NCI-H1092 treated with DMSO at 0.1 percent for 48 hours (cell line): ENCODE measurements around the gene MAJIN.
"Not testable (repeated sequence)": the region's sequence is repeated elsewhere in the genome, so short reads cannot be mapped to it uniquely, and the experiment has no call there.

Experiments used
- DNase-seq: peaks from one replicate; lab custom pipeline; 2025; lab: John Stamatoyannopoulos, UW

The MAJIN gene

DNA sequence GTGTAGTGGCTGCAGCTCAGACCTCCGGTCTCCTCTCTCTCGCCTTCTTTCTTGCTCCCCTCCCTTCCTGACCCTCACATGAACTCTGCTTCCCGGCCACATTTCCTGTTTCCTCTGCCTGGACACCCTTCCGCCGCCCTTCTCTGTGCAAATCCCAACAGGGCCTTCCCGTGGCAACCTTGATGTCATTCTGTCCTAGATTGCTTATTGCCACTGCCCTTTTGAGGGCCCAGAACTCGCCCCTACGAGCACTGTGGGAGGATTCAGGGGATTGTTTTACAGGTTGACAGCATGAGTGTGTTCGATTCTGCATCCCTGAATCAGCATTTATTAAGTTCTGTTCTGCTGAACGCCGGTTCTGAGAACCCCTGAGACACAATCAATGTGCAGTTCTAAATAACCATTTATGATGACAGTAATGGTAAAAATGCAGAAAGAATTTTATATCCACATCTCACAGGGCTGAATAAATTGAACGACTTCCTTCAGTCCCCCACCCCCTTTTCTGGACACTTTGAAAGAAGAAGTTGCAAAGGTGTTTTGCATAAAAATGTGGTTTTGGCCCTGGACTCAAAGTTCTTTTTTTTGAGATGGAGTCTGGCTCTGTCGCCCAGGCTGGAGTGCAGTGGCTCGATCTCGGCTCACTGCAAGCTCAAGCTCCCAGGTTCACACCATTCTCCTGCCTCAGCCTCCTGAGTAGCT lies 18.5 kb upstream of the MAJIN start:
- no peak for DNase-seq

- no peak for DNase-seq
These were observed 17.5 kb upstream of the MAJIN start for GRCh38 chr11:64989416-64989815.

DNA sequence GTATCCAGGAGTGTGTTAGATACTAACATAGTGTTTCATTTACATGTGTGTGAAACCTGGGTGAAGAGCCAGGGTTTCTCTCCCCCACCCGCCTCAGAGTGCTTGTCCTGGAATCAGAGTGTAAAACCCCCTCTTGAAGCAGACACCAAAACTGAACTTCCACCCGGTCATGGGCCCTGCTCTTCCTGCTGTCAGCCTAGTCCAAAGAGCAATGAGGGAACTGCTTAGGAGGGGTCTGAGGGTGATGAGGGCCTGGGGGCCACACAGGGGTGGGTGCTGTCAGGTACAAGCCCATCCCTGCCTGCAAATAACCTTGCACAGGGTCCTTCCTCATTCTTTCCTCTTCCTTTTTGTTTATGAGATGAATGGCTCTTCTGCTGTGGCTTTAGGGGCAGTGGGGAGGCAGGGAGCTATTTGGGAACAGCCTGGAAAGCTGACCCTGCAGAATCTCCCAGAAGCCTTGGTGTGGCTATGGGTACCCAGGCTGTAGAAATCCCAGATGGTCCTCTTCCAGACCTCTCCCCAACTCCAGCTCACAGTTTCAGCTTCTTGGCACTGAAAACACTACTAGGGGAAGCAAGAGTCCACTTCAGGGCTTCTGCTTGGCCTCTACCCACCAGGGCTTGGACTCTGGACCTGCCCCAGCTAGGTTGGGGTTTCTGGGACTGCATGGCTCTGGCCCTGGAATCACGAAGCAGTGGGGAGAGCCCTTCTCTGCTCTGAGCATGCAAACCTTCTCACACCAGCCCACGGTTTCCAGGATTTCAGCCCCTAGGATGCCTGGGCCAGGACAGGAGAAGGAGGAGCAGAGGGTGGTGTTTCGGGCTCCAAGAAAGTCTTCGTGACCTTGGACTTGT lies 16.3 kb upstream of the MAJIN start:
- DNase-seq = no peak

DNA sequence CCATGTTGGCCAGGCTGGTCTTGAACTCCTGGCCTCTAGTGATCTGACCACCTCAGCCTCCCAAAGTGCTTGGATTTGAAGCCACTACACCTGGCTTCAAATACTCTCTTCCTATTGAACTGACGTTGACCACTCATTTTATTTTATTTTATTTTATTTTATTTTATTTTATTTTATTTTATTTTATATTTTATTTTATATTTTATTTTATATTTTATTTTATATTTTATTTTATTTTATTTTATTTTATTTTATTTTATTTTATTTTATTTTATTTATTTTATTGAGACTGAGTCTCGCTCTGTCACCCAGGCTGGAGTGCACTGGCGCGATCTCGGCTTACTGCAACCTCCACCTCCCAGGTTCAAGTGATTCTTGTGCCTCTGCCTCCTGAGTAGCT lies 11.4 kb upstream of the MAJIN start:
- not testable (repeated sequence) for DNase-seq

- DNase-seq = no peak
These were observed 4.7 kb upstream of the MAJIN start for GRCh38 chr11:64976651-64977050.

DNA sequence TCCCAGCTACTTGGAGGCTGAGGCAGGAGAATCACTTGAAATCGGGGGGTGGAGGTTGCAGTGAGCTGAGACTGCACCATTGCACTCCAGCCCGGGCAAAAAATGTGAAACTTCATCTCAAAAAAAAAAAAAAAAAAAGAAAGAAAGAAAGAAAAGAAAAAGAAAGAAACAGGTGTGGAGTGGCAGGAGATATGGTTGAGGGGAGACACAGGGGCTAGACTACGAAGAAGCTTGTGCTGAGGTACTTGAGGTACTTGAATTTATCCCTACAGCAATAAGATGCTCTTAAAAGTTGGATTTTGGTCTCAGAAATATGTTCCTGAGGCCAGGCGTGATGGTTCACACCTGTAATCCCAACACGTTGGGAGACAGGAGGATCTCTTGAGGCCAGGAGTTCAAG lies 2.2 kb upstream of the MAJIN start:
- DNase-seq = no peak

GRCh38 chr11:64970731-64971151 lies 1.2 kb downstream of the MAJIN start:
- DNase-seq = no peak

DNA sequence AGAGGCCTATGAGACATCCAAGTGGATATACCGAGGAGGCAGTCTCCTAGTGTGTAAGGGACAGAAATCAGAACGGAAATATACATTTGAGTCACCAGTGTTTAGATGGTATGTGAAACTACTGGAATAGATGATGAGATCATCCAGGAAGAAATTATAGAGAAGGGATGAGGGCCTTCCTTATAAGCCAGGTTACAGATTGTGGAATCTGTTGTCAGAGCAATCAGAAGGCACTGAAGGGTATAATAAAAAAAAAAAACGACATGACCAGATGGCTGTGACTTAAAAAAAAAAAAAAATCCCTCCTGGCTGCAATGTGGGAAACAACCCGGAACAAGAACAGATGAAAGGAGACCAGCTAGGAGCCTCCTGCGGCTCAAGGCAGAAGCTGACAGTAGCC lies 2.7 kb downstream of the MAJIN start:
- DNase-seq = no peak

- DNase-seq = no peak
These were observed 4.5 kb downstream of the MAJIN start for GRCh38 chr11:64967375-64967774.

DNA sequence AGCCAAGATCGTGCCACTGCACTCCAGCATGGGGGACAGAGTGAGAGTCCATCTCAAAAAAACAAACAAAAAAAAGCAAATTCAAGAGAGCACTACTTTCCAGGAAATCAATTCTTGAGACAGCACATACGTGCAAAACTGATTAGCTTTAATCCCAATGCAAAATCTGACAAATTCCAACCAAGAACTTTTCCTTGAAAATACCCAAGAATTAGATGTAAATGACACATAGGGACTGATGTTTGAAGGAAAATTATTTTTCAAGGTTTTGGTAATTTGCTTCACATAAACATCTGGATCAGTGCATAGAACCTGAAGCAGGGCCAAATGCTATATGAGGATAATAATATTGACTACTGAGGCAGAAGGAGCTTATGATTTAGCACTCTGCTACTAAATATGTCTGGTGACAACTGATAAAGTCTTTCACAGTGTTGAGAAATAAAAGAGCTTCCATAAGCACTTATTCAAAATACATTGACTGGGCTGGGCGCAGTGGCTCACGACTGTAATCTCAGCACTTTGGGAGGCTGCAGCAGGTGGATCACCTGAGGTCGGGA lies 8.8 kb downstream of the MAJIN start:
- DNase-seq = no peak

DNA sequence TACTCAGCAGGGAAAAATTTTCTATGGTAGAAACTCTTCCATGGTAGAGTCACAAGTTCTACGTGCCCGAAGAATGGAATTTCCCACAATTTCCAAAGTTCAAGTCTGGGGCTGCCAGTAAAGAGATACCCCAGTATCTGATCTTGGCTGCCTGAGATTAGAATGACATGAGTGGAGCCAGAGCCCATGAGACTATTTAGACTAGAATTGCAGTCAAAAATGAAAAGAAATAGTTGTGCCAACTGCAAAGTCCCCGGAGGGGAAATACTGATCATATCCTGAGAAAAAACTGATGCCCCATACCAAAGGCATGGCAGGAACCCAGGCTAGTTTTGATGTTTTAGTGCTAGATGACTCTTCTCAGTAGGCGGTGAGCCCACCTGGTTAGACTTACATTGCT lies 11.2 kb downstream of the MAJIN start:
- DNase-seq = no peak

DNA sequence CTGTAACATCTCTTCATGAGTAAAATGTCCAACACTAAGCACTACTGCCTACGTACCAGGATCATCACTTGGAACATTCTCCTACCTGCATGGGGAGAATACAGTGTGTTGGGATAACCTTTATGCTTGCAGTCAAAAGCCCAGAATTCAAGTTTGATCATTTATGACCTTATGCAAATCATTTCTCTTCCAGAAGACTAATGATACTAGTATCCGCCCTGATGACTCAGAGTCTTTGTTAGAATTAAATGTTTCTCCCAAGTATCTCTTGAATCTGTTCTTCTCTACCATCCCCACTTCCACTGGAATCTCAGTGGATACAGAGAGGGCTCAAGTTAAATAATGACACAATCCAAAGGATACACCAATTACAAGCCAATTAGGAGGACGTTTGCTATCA lies 12.4 kb downstream of the MAJIN start:
- no peak for DNase-seq

- DNase-seq = no peak
These were observed 17.7 kb downstream of the MAJIN start for GRCh38 chr11:64954201-64954600.

DNA sequence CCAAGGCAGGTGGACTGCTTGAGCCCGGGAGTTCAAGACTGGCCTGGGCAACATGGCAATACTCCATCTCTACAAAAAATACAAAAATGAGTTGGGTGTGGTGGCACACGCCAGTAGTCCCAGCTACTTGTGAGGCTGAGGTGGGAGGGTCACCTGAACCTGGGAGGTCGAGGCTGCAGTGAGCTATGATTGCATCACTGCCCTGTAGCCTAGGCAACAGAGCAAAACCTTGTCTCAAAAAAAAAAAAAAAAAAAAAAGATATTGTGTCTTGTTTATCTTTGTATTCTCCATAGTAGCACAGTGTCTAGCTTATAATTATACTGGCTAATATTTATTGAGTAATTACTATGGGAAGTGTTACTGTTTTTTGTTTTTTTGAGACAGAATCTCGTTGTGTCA lies 20.4 kb downstream of the MAJIN start:
- DNase-seq = no peak

- DNase-seq = no peak
These were observed 24.6 kb downstream of the MAJIN start for GRCh38 chr11:64947208-64947814.

DNA sequence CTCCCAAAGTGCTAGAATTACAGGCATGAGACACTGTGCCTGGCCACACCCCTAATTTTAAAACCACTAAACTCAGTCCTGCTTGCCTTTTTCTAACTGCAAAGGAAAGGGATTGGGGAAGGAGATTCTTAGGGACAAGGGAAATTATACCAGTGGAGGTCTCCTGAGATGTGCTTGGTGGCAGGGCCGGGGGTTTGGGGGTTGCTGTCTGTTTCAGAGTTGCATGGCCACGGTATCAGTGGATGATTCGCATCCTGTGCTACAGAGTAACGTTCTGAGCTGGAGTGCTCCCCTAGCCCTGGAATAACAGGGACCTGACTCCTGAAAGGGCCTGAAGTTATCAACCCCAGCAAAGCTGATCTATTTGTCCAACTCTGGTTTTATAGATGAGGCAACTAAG lies 35.4 kb downstream of the MAJIN start:
- DNase-seq = no peak

DNA sequence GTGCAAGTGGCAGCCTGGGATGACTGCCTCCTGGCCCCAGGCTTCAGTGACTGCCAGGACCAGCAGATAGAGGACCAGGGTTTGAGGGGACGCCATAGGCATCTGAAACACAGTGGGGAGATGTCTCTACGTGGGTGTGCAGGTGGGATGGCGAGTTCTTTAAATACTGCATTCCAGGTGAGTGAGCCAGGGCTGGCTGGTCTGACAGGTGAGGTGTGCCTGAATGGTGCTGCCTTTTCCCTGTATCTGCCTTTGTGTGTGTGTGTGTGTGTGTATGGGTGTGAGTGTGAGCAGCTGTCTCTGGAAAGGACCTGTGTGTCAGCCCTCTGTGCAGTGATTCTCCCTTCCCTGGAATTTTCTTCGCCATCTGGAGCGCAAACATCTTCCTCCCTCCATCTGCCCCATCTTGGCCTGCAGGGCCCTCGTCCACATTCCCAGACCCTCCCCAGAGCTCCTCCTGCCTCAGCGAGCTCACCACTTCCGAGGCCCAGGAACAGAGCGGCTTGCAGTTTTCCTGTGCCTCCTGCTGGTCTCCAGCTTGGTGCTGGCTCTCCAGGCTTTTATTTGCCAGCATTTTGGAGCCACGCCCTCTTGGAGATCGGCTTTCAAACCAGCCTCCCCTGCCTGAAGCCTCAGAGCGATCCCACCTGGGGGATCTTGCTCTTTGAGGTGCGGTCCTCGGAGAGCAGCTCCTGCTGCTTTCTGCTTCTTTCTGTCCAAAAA lies 36.4 kb downstream of the MAJIN start, which contains the start of gene GPHA2:
TSS of gene GPHA2 (minus strand) at position 535 of the 723 bp plus-strand sequence. CDS start at position 102, 433 bp downstream.
- peak; percentile 8 for DNase-seq

DNA sequence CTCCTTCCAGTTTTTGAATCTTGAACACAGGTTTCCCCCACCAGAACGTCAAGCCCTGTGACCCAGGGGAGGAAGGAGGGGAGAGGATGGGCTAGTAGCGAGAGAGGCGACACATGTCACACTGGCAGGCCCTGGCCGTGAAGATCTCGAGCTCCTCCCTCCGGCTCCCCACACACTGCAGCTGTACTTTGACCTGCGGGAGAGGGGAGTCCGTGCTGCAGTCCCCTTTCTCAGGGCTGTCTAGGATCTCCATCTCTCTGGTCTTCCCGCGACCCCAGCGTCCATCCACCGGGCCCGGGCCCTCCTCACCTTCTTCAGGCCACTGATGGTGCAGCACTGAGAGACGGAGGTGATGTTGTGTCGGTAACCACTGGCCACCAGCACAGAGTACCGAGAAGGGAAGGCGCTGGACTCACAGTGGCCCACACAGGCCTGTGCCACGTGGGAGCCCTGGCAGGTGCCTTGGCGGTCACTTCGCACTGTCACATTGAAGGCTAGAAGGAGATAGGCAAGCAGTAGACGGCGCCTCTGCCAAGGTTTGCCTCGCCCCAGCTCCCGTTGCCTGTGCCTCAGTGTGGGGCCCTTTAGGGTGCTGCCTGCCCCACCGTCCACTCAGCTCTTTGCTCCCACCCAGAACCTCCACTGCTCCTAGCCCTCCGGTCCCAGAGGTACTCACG lies 37.1 kb downstream of the MAJIN start:
- no peak for DNase-seq

- DNase-seq = no peak
These were observed 37.8 kb downstream of the MAJIN start for GRCh38 chr11:64933935-64934681.

- no peak for DNase-seq
These were observed 38.5 kb downstream of the MAJIN start for GRCh38 chr11:64933213-64933934.
